Measurements from ENCODE around the gene MAP3K10. TPM values are rescaled to one million over a fixed set of nuclear protein-coding genes. Genes with fewer than 3 reads are reported as not detected.

MAP3K10 gene
- total RNA-seq, 1 donor from 2014 or later = 5.7 TPM

- no peaks in the 10 kb centered on the region for H3K79me2 ChIP-seq (ENCODE audit: low read depth)
- peaks cover 12% of the 10 kb centered on the region for H3K4me1 Mint-ChIP-seq
- no peak for TF ChIP-seq CTCF (IDR thresholded peaks at IDR 0.05)
- no peak for TF ChIP-seq EZH2 (IDR thresholded peaks at IDR 0.05)
- H3K4me3 ChIP-seq = no peak overlapping the region
- no peaks in the 10 kb centered on the region for H3K9me3 Mint-ChIP-seq
- H3K4me3 Mint-ChIP-seq = no peak overlapping the region
- H3K9me3 ChIP-seq (ENCODE audit: low read depth) = no peaks in the 10 kb centered on the region
- H3K36me3 Mint-ChIP-seq = peaks cover 7% of the 10 kb centered on the region
- H3K36me3 ChIP-seq = no peaks in the 10 kb centered on the region
- no peaks in the 10 kb centered on the region for H3K4me1 ChIP-seq
- H3K27ac ChIP-seq = no peak overlapping the region
- peaks cover 2% of the 10 kb centered on the region for H3K27me3 Mint-ChIP-seq (ENCODE audit: insufficient read depth, low read depth)
- no peaks in the 10 kb centered on the region for H3F3A ChIP-seq (ENCODE audit: low read depth)
- no peak overlapping the region for H3K27ac Mint-ChIP-seq
- no peak for DNase-seq (ENCODE audit: low spot score)
- no peak overlapping the region for H3K9ac ChIP-seq
- peaks cover 19% of the 10 kb centered on the region for H4K20me1 ChIP-seq (ENCODE audit: low read depth)
- H3K27me3 ChIP-seq = no peaks in the 10 kb centered on the region
- no peak overlapping the region for H2AFZ ChIP-seq (replicated peaks)
- H3K4me2 ChIP-seq = no peak overlapping the region
Measured at GRCh38 chr19:40243181-40243580, 52.0 kb downstream of the MAP3K10 start.

GRCh38 chr19:40244579-40245317, 53.5 kb downstream of the MAP3K10 start:
- peaks cover 6% of the 10 kb centered on the region for H3K36me3 Mint-ChIP-seq
- Histone ChIP-seq H4K20me1 (ENCODE audit: low read depth) (peaks cover 19% of the 10 kb centered on the region), H3K79me2 (ENCODE audit: low read depth) (no peaks in the 10 kb centered on the region), H3F3A (ENCODE audit: low read depth) (no peaks in the 10 kb centered on the region), H3K9ac (no peak overlapping the region), H3K27me3 (no peaks in the 10 kb centered on the region), H3K36me3 (no peaks in the 10 kb centered on the region), H3K4me1 (no peaks in the 10 kb centered on the region), H3K27ac (no peak overlapping the region), H2AFZ (replicated peaks) (no peak overlapping the region), H3K9me3 (ENCODE audit: low read depth) (no peaks in the 10 kb centered on the region), H3K4me2 (no peak overlapping the region), H3K4me3 (no peak overlapping the region)
- no peak overlapping the region for H3K4me3 Mint-ChIP-seq
- H3K27me3 Mint-ChIP-seq (ENCODE audit: insufficient read depth, low read depth) = peaks cover 2% of the 10 kb centered on the region
- no peak overlapping the region for H3K27ac Mint-ChIP-seq
- no peaks in the 10 kb centered on the region for H3K9me3 Mint-ChIP-seq
- H3K4me1 Mint-ChIP-seq = peaks cover 12% of the 10 kb centered on the region
- TF ChIP-seq EZH2 (IDR thresholded peaks at IDR 0.05) (no peak), EZH2phosphoT487 (IDR thresholded peaks at IDR 0.05) (no peak), CTCF (IDR thresholded peaks at IDR 0.05) (no peak)
- no peak for DNase-seq (ENCODE audit: low spot score)

- peaks cover 12% of the 10 kb centered on the region for H3K4me1 Mint-ChIP-seq
- TF ChIP-seq CTCF (IDR thresholded peaks at IDR 0.05) (no peak), EZH2 (IDR thresholded peaks at IDR 0.05) (no peak), EZH2phosphoT487 (IDR thresholded peaks at IDR 0.05) (no peak)
- Histone ChIP-seq H3K27me3 (no peaks in the 10 kb centered on the region), H3K4me2 (no peak overlapping the region), H2AFZ (replicated peaks) (no peak overlapping the region), H3K4me1 (no peaks in the 10 kb centered on the region), H4K20me1 (ENCODE audit: low read depth) (peaks cover 14% of the 10 kb centered on the region), H3K27ac (no peak overlapping the region), H3K79me2 (ENCODE audit: low read depth) (no peaks in the 10 kb centered on the region), H3F3A (ENCODE audit: low read depth) (no peaks in the 10 kb centered on the region), H3K36me3 (no peaks in the 10 kb centered on the region), H3K9me3 (ENCODE audit: low read depth) (no peaks in the 10 kb centered on the region), H3K9ac (no peak overlapping the region), H3K4me3 (no peak overlapping the region)
- H3K9me3 Mint-ChIP-seq = no peaks in the 10 kb centered on the region
- peaks cover 2% of the 10 kb centered on the region for H3K27me3 Mint-ChIP-seq (ENCODE audit: insufficient read depth, low read depth)
- H3K4me3 Mint-ChIP-seq = no peak overlapping the region
- H3K27ac Mint-ChIP-seq = no peak overlapping the region
- H3K36me3 Mint-ChIP-seq = peaks cover 8% of the 10 kb centered on the region
- DNase-seq (ENCODE audit: low spot score) = no peak
Measured at GRCh38 chr19:40245506-40246128, 54.4 kb downstream of the MAP3K10 start.
